NCI-H69 (cell line): ENCODE data around the gene PCBP4.
A peak's percentile ranks its signal among the peaks of the same experiment; 100 is the strongest.
"Not testable (repeated sequence)": the region's sequence is repeated elsewhere in the genome, so short reads cannot be mapped to it uniquely, and the experiment has no call there.

ENCODE experiments used
- DNase-seq: peaks from one replicate; lab custom pipeline; 2025; lab: John Stamatoyannopoulos, UW

The PCBP4 gene

DNA sequence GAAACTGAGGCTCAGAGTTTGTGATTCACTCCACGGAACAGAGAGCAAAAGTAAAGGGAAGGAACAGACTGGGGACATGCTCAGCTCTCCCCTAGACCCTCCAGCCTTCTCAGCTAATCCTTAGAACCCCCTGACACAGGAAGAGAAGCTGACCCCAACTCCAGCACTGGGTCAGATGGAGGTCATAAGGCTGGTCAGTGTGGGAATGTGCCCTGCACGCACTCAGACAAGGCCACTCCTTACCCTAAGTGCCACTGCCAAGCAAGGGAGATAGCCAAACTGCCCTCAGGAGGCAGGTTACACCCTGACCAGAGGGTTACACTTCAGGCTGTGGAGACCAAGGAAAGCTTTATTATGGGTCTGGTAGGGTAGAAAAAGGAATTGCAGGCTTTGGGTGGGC is 27.3 kb upstream of the PCBP4 start:
- no peak for DNase-seq

DNA sequence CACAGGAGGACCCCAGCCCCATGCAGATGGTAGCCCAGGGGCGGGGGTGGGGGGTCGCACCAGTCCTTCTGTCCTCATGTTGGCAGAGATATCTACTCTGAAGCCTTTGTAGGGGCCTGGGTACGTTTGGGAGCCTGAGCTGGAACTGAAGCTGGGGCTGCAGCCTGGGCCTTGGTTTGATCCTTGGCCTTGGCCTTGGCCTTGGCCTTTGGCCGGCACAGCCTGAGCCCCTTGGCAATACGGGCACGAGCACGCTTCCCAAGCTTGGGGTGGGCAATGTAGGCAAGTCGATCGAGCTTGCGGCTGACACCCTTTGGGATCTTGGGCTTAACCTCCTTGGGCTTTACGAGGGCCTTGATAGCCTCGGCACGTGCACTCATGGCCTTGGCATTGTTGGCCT is 26.4 kb upstream of the PCBP4 start:
- not testable (repeated sequence) for DNase-seq

DNA sequence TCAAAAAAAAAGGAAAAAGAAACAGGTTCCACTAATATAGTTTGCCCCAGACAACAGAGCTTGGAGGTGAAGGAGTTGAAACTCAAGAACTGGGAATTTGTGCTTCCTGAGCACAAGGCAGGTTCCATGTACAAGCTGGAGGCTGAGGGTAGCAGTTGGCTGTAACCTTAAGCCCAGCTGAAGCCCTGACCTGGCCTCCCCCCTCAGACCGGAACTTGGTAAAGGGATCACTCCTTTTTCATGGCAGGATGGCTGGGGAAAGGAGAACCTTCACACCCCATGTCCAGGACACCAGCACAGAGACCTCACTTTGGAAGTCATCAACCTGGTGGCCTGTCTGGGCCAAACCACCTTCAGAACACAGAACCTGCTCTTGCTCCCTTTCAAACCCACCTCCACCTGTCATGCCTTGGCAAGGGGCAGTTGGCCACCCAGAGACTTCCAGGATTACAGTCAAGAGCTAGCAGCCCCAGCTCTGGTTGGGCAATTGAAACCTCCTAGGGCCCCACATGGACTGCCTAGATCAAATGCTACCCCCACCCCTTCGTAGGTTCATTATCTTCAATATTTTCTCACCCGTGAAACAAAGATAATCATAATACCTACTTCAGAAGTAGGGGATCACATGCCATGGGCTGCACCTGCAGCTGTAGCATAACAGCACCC is 24.9 kb upstream of the PCBP4 start:
- no peak for DNase-seq

DNA sequence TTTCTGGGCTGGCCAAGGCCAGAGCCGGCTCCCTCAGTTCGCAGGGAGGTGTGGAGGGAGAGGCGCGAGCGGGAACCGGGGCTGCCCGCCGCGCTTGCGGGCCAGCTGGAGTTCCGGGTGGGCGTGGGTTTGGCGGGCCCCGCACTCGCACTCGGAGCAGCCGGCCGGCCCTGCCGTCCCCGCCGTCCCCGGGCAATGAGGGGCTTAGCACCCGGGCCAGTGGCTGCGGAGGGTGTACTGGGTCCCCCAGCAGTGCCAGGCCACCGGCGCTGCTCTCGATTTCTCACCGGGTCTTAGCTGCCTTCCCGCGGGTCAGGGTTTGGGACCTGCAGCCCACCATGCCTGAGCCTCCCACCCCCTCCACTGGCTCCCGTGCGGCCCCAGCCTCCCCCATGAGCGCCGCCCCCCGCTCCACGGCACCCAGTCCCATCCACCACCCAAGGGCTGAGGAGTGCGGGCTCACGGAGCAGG is 23.3 kb upstream of the PCBP4 start:
- DNase-seq: not testable (repeated sequence)

DNA sequence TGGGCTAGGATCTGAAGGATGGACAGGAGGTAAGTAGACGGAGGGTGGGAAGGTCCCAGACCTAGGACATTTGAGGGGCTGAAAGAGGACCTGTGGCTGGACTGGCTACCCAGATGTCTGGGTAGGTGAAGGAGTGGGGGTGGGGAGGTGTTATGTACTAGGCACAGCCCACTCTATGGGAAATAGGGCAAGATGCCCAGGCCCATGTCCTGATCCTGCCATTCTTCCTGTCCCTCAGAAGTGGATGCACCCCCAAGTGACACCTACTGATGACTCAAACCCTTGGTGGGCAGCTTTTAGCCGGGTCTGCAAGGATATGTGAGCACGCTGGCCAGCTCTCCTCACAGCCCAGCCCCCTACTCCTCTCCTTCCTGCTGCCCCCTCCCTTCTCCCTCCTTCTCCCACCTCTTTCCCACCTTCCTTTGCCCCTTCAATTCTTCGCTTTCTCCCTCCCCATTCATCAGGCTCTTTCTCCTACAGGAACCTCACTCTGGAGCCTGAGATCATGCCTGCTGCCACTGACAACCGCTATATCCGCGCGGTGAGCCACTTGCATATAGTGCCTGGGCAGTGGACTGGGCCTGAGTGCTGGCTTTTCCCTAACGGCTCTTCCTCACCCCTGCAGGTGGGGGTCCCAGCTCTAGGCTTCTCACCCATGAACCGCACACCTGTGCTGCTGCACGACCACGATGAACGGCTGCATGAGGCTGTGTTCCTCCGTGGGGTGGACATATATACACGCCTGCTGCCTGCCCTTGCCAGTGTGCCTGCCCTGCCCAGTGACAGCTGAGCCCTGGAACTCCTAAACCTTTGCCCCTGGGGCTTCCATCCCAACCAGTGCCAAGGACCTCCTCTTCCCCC is 21.3 kb upstream of the PCBP4 start:
- DNase-seq: no peak

DNA sequence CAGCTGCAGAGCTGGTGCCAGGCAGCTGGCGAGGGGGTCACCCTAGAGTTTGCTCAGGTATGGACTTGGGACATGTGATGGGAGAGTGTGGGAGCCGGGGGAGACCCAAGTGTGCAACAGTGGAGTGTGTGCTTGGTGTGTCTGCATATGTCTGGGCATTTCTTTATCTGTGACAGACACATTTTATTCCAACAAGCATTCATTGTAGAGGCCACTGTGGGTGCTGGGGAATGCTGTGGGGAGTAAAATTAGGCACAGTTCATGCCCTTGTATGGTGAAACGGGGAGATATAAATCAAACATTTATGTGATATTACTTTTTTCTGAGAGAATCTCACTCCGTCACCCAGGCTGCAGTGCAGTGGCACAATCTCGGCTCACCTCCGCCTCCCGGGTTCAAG is 20.3 kb upstream of the PCBP4 start:
- DNase-seq: no peak

DNA sequence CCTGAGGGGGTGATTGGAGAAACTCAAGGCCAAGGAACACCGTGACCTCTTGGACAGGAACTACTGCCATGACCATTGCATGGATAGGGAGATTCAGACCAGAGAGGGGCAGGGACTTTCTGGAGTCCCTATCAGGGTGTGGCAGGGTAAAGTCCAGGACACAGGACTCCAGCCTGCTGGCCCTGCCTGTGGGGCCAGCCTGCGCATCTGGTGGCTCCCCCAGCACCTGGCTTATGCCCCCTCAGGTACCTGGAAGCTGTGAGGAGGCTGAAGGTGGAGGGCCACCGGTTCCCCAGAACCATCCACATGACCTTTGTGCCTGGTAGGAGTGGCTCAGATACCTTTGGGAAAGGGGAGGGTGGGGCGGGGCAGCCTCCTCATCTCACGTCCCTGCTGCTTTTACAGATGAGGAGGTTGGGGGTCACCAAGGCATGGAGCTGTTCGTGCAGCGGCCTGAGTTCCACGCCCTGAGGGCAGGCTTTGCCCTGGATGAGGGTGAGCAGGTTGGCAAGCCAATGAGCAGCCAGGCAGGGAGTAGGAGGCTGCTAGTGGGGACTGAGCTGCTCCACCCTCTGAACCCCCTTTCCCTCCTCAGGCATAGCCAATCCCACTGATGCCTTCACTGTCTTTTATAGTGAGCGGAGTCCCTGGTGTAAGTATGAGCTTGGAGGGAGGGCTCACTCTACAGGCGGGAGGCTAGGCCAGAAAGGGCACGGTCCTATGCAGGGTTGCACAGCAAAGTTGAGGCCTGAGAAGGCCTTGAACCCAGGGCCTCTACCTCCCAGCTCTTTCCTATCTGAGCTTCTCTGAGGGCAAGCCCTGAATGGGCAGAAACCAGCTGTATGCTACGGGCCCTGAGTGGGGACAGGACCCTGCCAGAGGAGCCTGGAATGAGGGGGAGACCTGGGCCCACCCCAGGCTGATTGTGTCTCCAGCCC is 19.0 kb upstream of the PCBP4 start:
- DNase-seq: no peak

DNA sequence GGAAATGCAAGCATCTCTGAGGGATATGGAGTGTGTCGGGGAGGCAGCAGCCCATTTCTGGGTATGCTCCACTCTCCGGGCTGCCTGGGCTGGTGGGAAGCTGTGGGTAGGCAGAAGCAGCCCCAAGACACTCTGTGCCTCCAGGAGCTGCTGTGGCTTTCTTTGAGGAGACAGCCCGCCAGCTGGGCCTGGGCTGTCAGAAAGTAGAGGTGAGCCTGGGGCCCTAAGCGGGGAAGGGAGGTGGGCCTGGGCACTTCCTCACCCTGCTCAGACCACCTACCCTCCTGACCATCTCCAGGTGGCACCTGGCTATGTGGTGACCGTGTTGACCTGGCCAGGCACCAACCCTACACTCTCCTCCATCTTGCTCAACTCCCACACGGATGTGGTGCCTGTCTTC is 17.8 kb upstream of the PCBP4 start:
- DNase-seq: no peak

DNA sequence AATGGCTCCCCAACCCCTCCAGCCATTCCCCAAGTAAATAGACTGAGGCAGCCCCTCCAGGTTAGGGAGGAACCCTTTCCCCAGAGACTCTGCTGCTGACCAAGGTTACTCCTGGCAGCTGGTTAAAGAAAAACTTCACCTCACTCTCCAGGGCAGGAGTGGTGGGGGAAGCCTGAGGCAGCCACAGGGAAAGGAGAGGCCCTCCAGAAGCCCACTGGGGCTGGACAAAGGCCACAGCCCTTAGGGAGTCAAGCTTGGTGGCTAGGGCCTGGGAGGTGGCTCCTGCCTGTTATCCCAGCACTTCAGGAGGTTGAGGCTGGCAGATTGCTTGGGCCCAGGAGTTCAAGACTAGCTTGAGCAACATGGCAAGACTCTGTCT is 17.0 kb upstream of the PCBP4 start:
- DNase-seq: no peak

DNA sequence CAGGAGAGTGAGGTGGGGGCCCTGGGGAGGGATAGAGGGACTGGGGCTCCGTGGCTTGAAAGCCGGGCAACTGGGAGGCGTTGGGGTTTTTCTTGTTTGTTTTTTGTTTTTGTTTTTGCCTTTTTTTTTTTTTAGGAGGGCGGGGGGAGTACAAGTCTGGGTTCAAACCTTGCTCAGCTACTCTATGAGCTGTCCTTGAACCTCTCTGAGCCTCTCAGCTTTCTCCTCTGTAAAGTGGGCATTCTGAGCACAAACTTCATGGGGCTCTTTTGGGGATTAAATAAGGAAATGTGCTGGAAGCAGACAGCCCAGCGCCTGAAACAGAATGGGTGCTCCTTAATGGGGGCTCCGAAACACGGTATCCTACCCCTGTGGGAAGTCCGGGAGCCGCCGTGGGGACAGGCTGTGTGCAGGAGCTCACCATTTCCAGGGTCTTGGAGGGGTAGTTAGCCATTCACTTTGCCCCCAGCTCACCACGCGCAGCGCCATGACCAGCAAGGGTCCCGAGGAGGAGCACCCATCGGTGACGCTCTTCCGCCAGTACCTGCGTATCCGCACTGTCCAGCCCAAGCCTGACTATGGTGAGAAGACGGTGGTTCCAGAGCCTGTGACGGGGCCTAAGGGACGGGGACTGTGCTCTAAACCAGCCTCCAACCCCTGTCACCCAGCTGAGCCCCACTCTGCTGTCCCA is 16.5 kb upstream of the PCBP4 start:
- no peak for DNase-seq

DNA sequence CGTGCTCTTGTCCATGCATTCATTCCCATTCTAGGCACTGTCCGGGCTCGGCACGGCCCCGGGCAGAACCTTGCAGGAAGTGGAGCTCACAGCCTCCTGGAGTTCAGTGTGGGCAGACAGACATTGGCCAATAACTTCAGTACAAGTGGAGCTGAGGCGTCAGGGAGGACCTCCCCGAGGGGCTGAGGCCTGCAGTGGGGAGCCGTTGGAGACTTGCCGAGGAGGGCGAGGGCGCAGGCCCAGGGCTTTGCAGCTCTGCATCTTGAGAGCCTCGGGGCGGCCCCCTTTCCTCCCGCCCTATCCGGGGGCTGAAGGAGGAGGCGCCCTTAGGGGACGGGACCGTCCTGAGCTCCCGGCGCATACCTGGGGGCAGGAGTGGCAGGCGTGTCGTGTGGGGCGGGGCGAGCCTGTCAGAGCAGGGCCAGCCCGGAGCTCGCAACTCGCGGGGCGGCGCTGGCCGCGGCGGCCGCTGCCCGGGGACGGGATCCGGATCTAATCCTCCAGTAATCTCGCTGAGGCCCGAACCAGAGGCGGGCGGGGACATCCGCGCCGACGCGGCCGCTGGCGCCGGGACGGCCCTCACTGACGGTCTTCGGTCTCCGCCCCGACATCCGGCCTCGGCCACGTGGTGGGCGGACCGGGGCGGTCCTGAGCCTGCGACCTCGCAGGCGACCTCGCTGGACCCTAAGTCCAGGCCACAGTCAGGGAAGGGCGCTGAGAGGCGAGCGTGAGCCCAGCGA is 15.8 kb upstream of the PCBP4 start, which contains the start of gene ACY1:
Gene ACY1, plus strand, starts transcription at position 698 of the 740 bp plus-strand sequence. CDS start 530 bp downstream, outside the sequence.
- DNase-seq: peak; percentile 70

DNA sequence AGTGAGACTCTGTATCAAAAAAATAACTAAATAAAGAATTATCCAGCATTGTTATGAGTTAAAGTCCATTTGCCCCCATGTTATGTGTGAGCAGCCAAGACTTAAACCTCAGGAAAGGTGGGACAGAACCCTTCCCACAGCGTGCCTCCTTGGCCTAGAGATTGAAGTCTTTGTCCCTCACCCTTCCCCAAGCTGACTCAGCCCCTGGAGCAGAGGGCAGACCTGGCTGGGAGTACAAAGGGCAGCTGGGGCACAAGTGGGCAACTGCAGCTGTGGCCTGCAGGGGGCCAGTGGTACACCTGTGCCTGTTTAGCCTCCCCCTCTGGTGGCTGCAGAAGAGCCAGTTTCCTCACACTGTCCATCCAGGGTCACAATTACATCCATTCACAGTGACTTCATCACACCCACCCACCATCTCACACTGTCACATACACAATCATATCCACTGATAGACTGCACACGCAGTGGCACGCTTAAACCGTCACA is 15.1 kb upstream of the PCBP4 start:
- peak; percentile 65 for DNase-seq

DNA sequence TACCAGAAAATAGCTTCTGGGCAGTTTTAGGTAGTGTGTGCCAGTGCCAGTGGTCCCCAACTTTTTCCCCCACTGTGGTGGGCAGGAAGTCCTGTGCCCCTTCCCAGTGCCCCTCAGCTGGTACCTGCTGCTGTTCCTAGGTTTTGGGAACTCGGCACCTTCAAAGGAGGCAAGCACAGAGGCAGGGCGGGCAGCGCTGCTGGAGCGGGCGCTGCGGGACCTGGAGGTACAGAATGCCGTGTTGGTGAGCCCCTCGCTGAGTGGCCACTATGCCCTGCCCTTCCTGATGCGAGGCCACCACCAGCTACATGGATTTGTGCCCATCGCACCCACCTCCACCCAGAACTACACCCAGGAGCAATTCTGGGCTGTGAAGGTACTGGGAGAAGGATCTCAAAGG is 13.0 kb upstream of the PCBP4 start:
- no peak for DNase-seq

DNA sequence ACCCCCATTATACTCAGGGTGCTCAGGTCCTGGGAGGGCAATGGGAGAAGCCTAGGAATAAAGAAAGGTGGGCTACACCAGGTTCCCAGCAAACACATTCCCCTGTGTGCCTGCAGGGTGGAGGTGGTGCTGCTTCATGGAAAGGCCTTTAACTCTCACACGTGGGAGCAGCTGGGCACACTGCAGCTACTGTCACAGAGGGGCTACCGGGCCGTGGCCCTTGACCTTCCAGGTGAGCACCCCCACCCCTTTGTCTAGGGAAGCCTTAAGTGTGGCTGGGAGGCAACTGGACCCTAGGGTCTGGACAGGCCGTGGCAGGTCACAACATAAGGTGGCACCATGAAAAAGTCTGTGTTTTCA is 10.9 kb upstream of the PCBP4 start:
- no peak for DNase-seq

DNA sequence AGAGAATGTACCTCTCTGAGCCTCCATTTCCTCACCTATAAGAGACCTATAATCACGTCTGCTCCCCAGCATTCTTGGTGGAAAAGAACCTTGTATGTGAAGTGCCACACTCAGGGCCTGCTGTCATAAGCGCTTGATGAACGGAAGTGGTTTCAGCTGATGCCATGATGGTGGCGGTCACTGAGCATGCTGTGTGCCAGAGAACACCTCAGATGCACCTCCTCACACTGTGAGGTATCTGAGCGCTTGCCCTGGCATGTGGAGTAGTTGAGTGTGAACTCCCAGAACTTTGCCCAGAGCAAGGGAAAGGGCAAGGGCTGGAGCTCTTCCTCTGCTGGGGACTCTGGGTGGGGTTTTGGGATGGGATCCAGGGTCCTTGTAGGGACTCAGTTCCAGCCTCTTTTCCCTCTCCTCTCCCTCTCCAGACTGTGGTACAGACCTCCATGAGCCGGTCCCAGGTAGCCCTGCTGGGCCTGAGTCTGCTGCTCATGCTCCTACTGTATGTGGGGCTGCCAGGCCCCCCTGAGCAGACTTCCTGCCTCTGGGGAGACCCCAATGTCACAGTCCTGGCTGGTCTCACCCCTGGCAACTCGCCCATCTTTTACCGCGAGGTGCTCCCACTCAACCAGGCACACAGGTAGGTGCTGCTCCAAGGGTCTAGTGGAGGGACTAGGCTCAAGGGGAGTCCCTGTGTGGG is 10.3 kb upstream of the PCBP4 start:
- no peak for DNase-seq

DNA sequence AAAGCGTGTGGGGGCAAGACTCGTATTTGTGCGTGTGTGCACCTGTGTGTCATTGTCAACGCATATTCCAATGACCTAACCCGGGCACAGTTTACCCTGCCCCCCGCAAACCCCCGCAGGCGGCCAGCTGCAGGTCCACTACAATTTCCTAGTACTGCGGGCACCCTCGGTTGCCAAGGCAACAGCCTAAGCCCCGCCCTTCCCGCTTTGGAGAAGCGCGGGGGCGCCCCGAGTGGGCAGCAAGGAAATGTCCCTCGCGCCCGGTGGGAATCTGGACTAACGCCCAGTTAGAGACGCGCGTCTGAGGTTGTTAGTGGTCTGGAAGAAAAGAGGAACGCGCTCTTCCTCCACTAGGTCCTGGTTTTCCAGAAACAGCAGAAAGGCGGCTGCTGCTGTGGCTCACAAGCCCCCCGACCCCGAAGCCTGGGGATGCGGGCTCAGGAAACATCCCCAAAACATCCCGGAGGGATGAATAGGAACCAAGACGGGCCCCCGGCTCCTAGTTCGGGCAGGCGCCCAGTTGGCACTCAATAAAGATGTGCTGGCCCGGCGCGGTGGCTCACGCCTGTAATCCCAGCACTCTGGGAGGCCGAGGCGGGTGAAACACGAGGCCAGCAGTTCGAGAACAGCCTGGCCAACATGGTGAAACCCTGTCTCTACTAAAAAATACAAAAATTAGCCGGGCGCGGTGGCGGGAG is 8.7 kb upstream of the PCBP4 start:
- DNase-seq: peak; percentile 88

DNA sequence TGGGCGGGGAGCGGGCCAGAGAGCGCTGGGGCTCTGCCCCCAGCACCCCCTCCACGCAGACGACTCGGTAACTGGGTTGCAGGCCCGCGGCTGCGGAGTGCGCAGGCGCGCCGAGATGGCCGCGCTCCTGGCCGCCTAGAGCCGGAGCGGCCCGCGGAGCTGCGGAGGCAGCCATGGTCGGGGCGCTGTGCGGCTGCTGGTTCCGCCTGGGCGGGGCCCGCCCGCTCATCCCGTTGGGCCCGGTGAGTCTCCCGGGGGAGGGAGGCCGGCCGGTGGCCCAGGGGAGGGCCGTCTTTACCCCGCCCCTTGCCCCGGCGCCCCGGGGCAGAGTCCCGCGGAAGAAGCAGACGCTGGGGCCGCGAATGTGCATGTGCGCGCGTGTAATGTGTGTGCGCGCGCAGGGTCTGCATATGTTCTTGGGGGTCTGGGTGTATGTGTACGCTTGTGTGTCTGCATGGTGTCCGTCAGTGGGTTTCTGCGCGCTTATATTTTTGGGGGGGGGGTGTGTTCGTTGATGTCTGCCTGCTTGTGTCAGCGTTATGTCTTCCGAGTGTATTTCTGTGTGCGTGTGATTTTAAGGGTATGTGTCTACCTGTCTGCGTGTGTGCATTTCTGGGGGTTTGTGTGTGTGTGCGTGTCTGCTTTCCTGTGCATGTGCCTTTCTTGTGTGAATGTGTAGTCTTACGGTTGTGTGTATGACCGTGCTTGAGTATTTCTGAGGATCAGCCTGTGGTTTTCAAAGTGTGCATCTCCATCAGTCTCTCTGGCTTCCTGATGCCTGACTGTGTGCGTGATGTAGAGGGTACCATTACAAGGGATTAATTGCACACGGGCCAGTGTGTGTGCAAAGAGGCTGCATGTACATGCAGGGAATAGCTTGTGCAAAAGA is 8.0 kb upstream of the PCBP4 start, which contains the start of gene ABHD14A:
Gene ABHD14A, plus strand, starts transcription at position 102 of the 889 bp plus-strand sequence. Its CDS starts 72 bp downstream, at position 174.
- DNase-seq: peak; percentile 76

DNA sequence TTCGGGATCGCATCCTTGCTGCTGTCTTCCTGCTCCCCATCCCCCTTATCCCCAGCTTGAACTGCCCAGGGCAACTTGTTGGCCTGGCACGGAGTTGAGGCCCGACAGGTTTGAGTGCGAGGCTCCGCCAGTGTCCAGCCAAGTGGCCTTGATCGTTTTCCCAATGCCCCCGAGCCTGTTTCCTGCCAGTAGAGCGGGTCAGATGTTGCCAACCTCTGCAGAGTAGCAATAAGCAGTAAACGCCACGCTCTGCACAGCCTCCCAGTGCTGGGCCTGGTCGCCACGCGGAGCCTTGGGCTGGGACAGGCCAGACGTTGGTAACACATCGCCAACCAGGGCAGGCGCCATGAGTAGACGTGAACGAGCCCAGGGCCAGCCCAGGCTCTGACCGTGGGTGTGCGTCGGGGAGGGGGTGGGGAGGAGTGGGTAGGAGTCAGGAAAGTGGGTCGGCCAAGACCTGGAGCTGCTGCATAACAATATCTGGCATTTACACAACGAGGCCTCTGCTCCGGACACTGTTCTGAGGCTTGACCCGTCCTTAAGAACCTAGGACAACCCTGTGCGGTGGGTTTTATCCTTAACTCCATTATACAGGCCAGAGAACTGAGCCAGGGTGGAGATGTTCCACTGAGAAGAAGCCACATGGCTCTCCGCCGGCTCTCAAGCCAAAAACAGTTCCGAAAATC is 7.2 kb upstream of the PCBP4 start:
- DNase-seq: peak; percentile 53
